Neural cell (in vitro differentiated cells): ENCODE measurements around the gene UBTF. TPM values are rescaled to one million over a fixed set of nuclear protein-coding genes. Genes with fewer than 3 reads are reported as not detected.

Experiments
- H2AFZ ChIP-seq: fragments of 200-600, 300-800 bp; sonication (generic), shearing (Covaris generic); 2 replicates; pipeline ENCODE4 v1.6.0; 2014; ENCODE audit warnings: low read depth, mild to moderate bottlenecking, antibody characterized with exemption, low read length, moderate library complexity
- H3F3A ChIP-seq: fragments of 200-600 bp; shearing (Covaris generic); 2 replicates; pipeline ENCODE4 v1.6.1; 2016; ENCODE audit warnings: mild to moderate bottlenecking, moderate library complexity, mixed read lengths, antibody characterized with exemption, low read length; ENCODE audit not compliant: insufficient read depth, poor library complexity, severe bottlenecking
- H3K27ac ChIP-seq: fragments of 200-600, 300-800 bp; sonication (generic), shearing (Covaris generic); 2 replicates; pipeline ENCODE4 v1.5.1; 2014; ENCODE audit warnings: mild to moderate bottlenecking, low read length, moderate library complexity
- H3K27me3 ChIP-seq: fragments of 300-800, 200-600 bp; sonication (generic), shearing (Covaris generic); 2 replicates; pipeline ENCODE4 v1.6.0; 2014; ENCODE audit warnings: mild to moderate bottlenecking, low read depth, low read length, moderate library complexity; ENCODE audit not compliant: insufficient read depth
- H3K36me3 ChIP-seq: fragments of 300-800, 200-600 bp; sonication (generic), shearing (Covaris generic); 2 replicates; pipeline ENCODE4 v1.5.1; 2014; ENCODE audit warnings: mild to moderate bottlenecking, antibody characterized with exemption, low read length, moderate library complexity; ENCODE audit not compliant: insufficient read depth
- H3K4me2 ChIP-seq: fragments of 300-800, 200-600 bp; sonication (generic), shearing (Covaris generic); 2 replicates; pipeline ENCODE4 v1.6.0; 2014; ENCODE audit warnings: mild to moderate bottlenecking, low read length
- H3K4me3 ChIP-seq: fragments of 300-800, 200-600 bp; sonication (generic), shearing (Covaris generic); 2 replicates; pipeline ENCODE4 v1.5.1; 2014; ENCODE audit warnings: mild to moderate bottlenecking, low read length, moderate library complexity
- H3K79me2 ChIP-seq: fragments of 200-600 bp; shearing (Covaris generic); replicated peaks from 2 replicates; pipeline ENCODE4 v1.6.0; 2014; ENCODE audit warnings: mild to moderate bottlenecking, low read length, moderate library complexity; ENCODE audit not compliant: insufficient read depth
- H3K9ac ChIP-seq: fragments of 300-800, 200-600 bp; sonication (generic), shearing (Covaris generic); 2 replicates; pipeline ENCODE4 v1.6.1; 2016; ENCODE audit warnings: mild to moderate bottlenecking, low read length, mixed read lengths
- H3K9me2 ChIP-seq: fragments of 200-600 bp; shearing (Covaris generic); 2 replicates; pipeline ENCODE4 v1.6.1; 2016; ENCODE audit warnings: mild to moderate bottlenecking, low read length, mixed read lengths; ENCODE audit not compliant: insufficient read depth
- H3K9me3 ChIP-seq: fragments of 200-600, 300-800 bp; sonication (generic), shearing (Covaris generic); 2 replicates; pipeline ENCODE4 v1.6.1; 2016; ENCODE audit warnings: mild to moderate bottlenecking, mixed run types, low read length, moderate library complexity, mixed read lengths
- H4K20me1 ChIP-seq: fragments of 200-600 bp; shearing (Covaris generic); 2 replicates; pipeline ENCODE4 v1.6.1; 2016; ENCODE audit warnings: mild to moderate bottlenecking, mixed run types; ENCODE audit not compliant: insufficient read depth
- EP300 ChIP-seq: fragments of 450-650 bp; conservative IDR thresholded peaks from 2 replicates; pipeline ENCODE4 v1.6.1; 2014; ENCODE audit warnings: antibody characterized with exemption, mild to moderate bottlenecking, moderate library complexity; ENCODE audit not compliant: poor library complexity, severe bottlenecking
- EZH2 ChIP-seq: fragments of 200-600, 300-800 bp; shearing (Covaris generic), sonication (generic); IDR thresholded peaks from 2 replicates; pipeline ENCODE4 v1.6.1; 2014; ENCODE audit warnings: antibody characterized with exemption, low read length, borderline replicate concordance, mild to moderate bottlenecking; ENCODE audit not compliant: insufficient read depth, poor library complexity, severe bottlenecking
- MXI1 ChIP-seq: fragments of 450-650 bp; conservative IDR thresholded peaks from 2 replicates; pipeline ENCODE4 v1.6.1; 2014; ENCODE audit warnings: antibody characterized with exemption, mild to moderate bottlenecking; ENCODE audit not compliant: poor library complexity, severe bottlenecking
- POLR2AphosphoS5 ChIP-seq: IDR thresholded peaks from 2 replicates; pipeline ENCODE4 v1.6.1; 2012
- RAD21 ChIP-seq: fragments of 450-650 bp; conservative IDR thresholded peaks from 2 replicates; pipeline ENCODE4 v1.6.1; 2014; ENCODE audit warnings: antibody characterized with exemption, mild to moderate bottlenecking, moderate library complexity
- REST ChIP-seq: IDR thresholded peaks from 2 replicates; pipeline ENCODE4 v1.6.1; 2012; ENCODE audit warnings: borderline replicate concordance
- SMC3 ChIP-seq: fragments of 450-650 bp; conservative IDR thresholded peaks from 2 replicates; pipeline ENCODE4 v1.6.1; 2014; ENCODE audit warnings: antibody characterized with exemption, mild to moderate bottlenecking, moderate library complexity; ENCODE audit not compliant: poor library complexity
- TAF1 ChIP-seq: IDR thresholded peaks from 2 replicates; pipeline ENCODE4 v1.6.1; 2012; ENCODE audit warnings: low read depth
- polyA plus RNA-seq: library from polyadenylated mRNA; depleted of rRNA; stranded (reverse); fragments of >200 nt; gene quantifications from 2 replicates; pipeline ENCODE4 v1.2.3, GENCODE V29; 2014
- TF ChIP-seq, protein P1 (sequence below): fragments of 450-650 bp; IDR thresholded peaks from 2 replicates; pipeline ENCODE4 v1.5.1; 2014; ENCODE audit warnings: antibody characterized with exemption, mild to moderate bottlenecking, moderate library complexity; ENCODE audit not compliant: poor library complexity, severe bottlenecking

The UBTF gene
- polyA plus RNA-seq, 1 donor from 2014 or later, result 73.8 TPM

DNA sequence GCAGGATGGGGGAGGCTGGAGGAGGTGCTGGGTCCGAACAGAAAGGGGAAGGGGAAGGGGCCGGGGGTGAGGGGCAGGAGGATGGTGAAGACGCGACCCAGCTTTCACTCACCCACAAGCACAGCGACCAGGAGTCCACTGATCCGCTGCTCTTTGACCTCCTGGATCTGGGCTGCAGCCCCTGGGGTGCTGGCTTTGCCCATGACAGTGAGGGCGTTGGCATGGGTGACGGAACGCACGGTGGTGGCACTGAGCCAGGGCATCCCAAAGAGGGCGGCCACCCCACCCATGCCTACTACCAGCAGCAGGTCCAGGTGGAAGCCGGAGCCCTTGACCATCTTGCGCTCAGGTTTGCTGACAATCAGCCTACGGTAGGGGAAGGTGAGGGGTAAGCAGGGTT, 33.5 kb upstream of the UBTF start:
- Histone ChIP-seq H3K4me2 (no peak overlapping the region), H4K20me1 (no peaks in the 10 kb centered on the region), H3K27me3 (no peaks in the 10 kb centered on the region), H3K9ac (no peak overlapping the region), H3K4me3 (no peak overlapping the region), H3K9me2 (no peaks in the 10 kb centered on the region), H3K27ac (no peak overlapping the region), H2AFZ (no peak overlapping the region), H3K9me3 (no peaks in the 10 kb centered on the region), H3K36me3 (no peaks in the 10 kb centered on the region), H3K79me2 (no peaks in the 10 kb centered on the region), H3F3A (no peaks in the 10 kb centered on the region)
- no peak for TF ChIP-seq EZH2
- TF ChIP-seq REST, result no peak
- no peak for TF ChIP-seq POLR2AphosphoS5
- no peak for TF ChIP-seq SMC3
- TF ChIP-seq RAD21, result no peak
- no peak for TF ChIP-seq TAF1
- no peak for TF ChIP-seq MXI1
- TF ChIP-seq, protein P1, sequence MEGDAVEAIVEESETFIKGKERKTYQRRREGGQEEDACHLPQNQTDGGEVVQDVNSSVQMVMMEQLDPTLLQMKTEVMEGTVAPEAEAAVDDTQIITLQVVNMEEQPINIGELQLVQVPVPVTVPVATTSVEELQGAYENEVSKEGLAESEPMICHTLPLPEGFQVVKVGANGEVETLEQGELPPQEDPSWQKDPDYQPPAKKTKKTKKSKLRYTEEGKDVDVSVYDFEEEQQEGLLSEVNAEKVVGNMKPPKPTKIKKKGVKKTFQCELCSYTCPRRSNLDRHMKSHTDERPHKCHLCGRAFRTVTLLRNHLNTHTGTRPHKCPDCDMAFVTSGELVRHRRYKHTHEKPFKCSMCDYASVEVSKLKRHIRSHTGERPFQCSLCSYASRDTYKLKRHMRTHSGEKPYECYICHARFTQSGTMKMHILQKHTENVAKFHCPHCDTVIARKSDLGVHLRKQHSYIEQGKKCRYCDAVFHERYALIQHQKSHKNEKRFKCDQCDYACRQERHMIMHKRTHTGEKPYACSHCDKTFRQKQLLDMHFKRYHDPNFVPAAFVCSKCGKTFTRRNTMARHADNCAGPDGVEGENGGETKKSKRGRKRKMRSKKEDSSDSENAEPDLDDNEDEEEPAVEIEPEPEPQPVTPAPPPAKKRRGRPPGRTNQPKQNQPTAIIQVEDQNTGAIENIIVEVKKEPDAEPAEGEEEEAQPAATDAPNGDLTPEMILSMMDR, result no peak

GRCh38 chr17:44251062-44251461, 31.6 kb upstream of the UBTF start:
- H4K20me1 ChIP-seq, result no peaks in the 10 kb centered on the region
- H3K4me2 ChIP-seq, result no peak overlapping the region
- no peaks in the 10 kb centered on the region for H3K9me2 ChIP-seq
- H3K9me3 ChIP-seq, result no peaks in the 10 kb centered on the region
- no peak overlapping the region for H3K9ac ChIP-seq
- no peaks in the 10 kb centered on the region for H3K27me3 ChIP-seq
- no peaks in the 10 kb centered on the region for H3F3A ChIP-seq
- TF ChIP-seq, protein P1, result no peak
- TF ChIP-seq RAD21 (no peak), EZH2 (no peak), POLR2AphosphoS5 (no peak), MXI1 (no peak), TAF1 (no peak), EP300 (no peak), SMC3 (no peak), REST (no peak)
- no peaks in the 10 kb centered on the region for H3K36me3 ChIP-seq
- H2AFZ ChIP-seq, result no peak overlapping the region
- no peak overlapping the region for H3K27ac ChIP-seq
- H3K79me2 ChIP-seq, result no peaks in the 10 kb centered on the region
- no peak overlapping the region for H3K4me3 ChIP-seq
